Neutrophil (primary cell): Measurements from ENCODE around the gene TPRN.

Experiments
- H3K27ac ChIP-seq: fragments of 200-600 bp; sonication (generic); 2 replicates; pipeline ENCODE4 v1.5.1; 2016; ENCODE audit warnings: mild to moderate bottlenecking, moderate library complexity
- H3K27me3 ChIP-seq: fragments of 200-600 bp; sonication (generic); 2 replicates; pipeline ENCODE4 v1.6.0; 2016; ENCODE audit warnings: mild to moderate bottlenecking
- H3K36me3 ChIP-seq: fragments of 200-600 bp; sonication (generic); 2 replicates; pipeline ENCODE4 v1.5.1; 2017
- H3K4me1 ChIP-seq, 2 experiments: fragments of 200-600 bp in 1 of 2; sonication (generic) in 1 of 2; 1 replicate in 1 of 2; 2 replicates in 1 of 2; pipeline versions ENCODE4 v1.5.1 to v1.6.1; 2013 to 2016; ENCODE audit warnings: low read depth in 1 of 2, low read length in 1 of 2, mild to moderate bottlenecking in 1 of 2, moderate library complexity in 1 of 2; ENCODE audit not compliant: control insufficient read depth in 1 of 2, insufficient read depth in 1 of 2
- H3K4me3 ChIP-seq, 2 experiments: fragments of 200-600 bp in 1 of 2; sonication (generic) in 1 of 2; 1 replicate in 1 of 2; 2 replicates in 1 of 2; pipeline ENCODE4 v1.5.1; 2013 to 2016; ENCODE audit warnings: low read depth in 1 of 2, low read length in 1 of 2, mild to moderate bottlenecking in 1 of 2, moderate library complexity in 1 of 2
- H3K9me3 ChIP-seq: fragments of 200-600 bp; sonication (generic); 2 replicates; pipeline ENCODE4 v1.5.1; 2016
- TF ChIP-seq, protein P1 (sequence below): fragments of 200-600 bp; sonication (generic); IDR thresholded peaks from 2 replicates; pipeline ENCODE4 v1.5.1; 2016; ENCODE audit warnings: antibody characterized with exemption

TPRN gene

DNA sequence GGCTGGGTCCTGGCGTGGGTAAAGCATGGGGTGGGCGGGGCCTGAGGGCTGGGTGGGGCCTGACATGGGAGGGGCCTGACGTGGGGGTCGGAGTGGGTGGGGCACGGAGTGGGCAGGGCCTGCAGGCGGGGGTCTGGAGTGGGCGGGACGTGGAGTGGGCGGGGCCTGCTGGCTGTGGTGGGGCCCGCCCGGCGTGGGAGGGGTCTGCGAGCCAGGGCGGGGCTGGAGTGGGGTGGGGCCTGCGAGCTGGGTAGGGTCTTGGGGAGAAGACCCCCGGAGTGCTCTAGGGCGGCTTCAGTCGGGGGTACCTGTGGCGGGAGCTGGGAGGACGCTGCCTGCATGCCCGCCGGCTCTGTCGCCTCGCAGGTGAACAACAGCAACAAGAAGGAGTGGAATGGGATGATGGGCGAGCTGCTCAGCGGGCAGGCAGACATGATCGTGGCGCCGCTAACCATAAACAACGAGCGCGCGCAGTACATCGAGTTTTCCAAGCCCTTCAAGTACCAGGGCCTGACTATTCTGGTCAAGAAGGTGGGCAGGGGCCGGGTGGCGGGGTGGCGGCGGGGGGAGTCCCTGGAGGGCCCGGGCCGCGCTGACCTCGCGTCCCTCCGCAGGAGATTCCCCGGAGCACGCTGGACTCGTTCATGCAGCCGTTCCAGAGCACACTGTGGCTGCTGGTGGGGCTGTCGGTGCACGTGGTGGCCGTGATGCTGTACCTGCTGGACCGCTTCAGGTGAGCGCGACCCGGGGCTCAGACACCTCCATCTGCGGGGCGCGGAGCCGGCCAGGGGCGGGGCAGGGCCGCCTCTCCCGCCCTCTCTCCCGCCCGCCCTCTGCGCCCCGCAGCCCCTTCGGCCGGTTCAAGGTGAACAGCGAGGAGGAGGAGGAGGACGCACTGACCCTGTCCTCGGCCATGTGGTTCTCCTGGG, 38.7 kb downstream of the TPRN start:
- Histone ChIP-seq H3K27me3 (peaks cover 100% of the 10 kb centered on the region), H3K36me3 (no peaks in the 10 kb centered on the region), H3K27ac (no peak overlapping the region), H3K9me3 (no peaks in the 10 kb centered on the region), H3K4me1 (peaks cover 0 to 7% of the 10 kb centered on the region in 2 experiments), H3K4me3 (no peak overlapping the region)
- TF ChIP-seq, protein P1, sequence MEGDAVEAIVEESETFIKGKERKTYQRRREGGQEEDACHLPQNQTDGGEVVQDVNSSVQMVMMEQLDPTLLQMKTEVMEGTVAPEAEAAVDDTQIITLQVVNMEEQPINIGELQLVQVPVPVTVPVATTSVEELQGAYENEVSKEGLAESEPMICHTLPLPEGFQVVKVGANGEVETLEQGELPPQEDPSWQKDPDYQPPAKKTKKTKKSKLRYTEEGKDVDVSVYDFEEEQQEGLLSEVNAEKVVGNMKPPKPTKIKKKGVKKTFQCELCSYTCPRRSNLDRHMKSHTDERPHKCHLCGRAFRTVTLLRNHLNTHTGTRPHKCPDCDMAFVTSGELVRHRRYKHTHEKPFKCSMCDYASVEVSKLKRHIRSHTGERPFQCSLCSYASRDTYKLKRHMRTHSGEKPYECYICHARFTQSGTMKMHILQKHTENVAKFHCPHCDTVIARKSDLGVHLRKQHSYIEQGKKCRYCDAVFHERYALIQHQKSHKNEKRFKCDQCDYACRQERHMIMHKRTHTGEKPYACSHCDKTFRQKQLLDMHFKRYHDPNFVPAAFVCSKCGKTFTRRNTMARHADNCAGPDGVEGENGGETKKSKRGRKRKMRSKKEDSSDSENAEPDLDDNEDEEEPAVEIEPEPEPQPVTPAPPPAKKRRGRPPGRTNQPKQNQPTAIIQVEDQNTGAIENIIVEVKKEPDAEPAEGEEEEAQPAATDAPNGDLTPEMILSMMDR: no peak

DNA sequence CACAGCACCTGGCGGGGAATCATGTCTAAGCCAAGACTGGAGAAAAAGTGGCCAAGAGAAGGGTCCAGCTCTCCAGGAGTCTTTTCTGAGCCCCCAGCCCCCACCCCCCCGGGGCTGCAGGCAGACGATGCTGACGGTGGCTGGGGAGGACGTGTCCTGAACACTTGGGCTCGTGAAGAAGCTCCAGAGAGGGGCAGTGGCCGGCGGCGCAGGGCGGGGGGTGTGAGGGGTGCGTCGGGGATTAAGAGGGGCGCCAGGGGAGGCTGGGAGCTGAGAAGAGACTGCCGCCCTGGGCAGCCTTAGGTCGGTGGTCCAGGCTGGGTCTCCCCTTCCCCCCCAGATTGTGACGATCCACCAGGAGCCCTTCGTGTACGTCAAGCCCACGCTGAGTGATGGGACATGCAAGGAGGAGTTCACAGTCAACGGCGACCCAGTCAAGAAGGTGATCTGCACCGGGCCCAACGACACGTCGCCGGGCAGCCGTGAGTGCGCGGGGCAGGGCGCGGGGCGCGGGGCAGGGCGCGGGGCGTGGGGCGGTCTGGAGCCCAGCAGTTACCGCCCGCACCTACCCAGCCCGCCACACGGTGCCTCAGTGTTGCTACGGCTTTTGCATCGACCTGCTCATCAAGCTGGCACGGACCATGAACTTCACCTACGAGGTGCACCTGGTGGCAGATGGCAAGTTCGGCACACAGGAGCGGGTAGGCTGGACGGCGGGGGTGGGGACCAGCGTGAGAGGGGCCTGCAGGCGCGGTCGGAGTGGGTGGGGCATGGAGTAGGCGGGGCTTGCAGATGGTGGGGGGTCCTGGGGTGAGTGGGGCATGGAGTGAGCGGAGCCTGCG, 39.6 kb downstream of the TPRN start:
- Histone ChIP-seq H3K4me1 (peaks cover 3 to 7% of the 10 kb centered on the region in 2 experiments), H3K27me3 (peaks cover 100% of the 10 kb centered on the region), H3K27ac (no peak overlapping the region), H3K9me3 (no peaks in the 10 kb centered on the region), H3K36me3 (no peaks in the 10 kb centered on the region), H3K4me3 (no peak overlapping the region)
- TF ChIP-seq, protein P1: no peak

DNA sequence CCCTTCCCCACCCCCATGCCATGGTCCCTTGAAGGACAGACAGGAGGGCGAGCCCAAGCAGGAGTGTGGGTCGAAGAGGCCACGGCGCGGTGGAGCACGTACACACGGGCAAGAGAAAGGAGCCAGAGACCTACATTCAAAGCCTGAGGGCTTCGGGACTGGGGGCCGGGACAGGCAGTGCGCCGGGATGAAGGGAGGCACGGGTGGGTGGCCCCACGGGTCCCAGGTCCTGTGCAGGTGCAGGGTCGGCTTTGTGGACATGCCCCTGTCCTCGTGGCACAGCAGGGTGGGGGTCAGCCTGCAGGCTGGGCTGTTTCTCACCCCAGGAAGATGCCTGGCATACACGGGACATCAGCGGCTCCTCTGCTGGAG, 40.5 kb downstream of the TPRN start:
- Histone ChIP-seq H3K36me3 (no peaks in the 10 kb centered on the region), H3K27me3 (peaks cover 100% of the 10 kb centered on the region)
- TF ChIP-seq, protein P1: no peak

DNA sequence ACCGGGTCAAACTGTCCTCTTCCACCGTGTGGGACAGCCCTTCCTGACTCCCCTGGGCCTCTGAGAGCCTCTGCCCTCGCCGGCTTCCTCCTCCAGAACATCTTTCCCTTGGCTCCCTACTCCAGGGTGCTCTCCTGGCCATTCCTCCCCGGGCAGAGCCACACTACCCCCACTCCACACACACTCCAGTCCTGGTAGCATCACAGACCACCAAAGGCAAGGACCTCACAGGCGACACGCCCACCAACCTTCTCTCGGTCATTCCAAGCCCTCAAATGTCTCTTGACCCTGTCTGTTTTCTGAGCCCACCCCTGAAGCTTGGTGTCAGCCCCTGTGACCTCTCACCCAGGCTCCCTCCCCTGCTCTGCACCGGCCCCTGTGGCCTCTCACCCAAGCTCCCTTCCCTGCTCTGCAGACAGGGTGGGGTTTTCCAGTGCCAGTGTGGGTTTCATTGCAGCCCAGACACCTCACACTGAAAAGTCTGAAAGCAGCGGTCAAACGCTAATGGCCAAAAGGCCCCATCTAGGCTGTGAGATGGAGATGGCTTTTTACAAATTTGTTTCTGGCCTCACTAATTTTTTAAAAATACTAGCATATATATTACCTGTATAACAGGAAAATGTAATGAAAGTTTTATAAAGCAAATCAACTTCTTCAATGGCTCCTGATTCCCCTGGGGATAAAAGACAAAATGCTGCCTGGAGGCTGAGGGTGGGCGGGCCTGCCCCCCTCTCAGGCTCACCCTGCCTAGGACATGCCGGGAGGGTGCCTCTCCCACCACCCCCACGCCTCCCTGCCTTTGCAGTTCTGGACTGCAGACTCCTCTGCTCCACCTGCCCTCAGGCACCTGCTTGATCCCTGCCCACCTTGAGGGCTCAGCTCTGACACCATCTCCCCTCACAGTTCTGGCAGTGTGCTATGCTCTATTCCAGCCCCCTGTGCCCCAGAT, 41.2 kb downstream of the TPRN start:
- H3K4me3 ChIP-seq: no peak overlapping the region
- TF ChIP-seq, protein P1: no peak
- H3K4me1 ChIP-seq: peaks cover 3 to 7% of the 10 kb centered on the region in 2 experiments
- no peaks in the 10 kb centered on the region for H3K36me3 ChIP-seq
- peaks cover 100% of the 10 kb centered on the region for H3K27me3 ChIP-seq
- H3K9me3 ChIP-seq: no peaks in the 10 kb centered on the region
- no peak overlapping the region for H3K27ac ChIP-seq

More for the DNA sequence above, 40.5 kb downstream of the TPRN start:
- Histone ChIP-seq H3K4me1 (peaks cover 3 to 7% of the 10 kb centered on the region in 2 experiments), H3K4me3 (no peak overlapping the region), H3K9me3 (no peaks in the 10 kb centered on the region), H3K27ac (no peak overlapping the region)

DNA sequence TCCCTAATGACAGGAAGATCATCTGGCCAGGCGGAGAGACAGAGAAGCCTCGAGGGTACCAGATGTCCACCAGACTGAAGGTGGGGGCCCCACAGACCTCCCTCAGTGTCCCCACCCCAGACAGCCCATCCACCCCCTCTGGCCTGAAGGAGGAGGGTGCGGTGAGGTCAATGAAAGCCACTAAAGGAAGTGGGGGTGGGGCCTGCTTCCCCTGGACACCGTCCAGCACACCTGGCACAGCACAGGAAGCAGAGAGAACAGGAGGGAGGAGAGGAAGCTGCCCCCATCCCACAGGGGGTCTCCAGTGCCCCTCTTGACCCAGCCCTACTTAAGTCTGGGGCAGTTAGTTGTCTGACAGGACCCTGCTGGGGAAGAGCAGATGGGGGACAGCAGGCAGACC, 41.9 kb downstream of the TPRN start:
- peaks cover 95% of the 10 kb centered on the region for H3K27me3 ChIP-seq
- TF ChIP-seq, protein P1: no peak
- no peaks in the 10 kb centered on the region for H3K36me3 ChIP-seq
- no peaks in the 10 kb centered on the region for H3K9me3 ChIP-seq
- H3K27ac ChIP-seq: no peak overlapping the region
- H3K4me1 ChIP-seq: peaks cover 3 to 7% of the 10 kb centered on the region in 2 experiments
- no peak overlapping the region for H3K4me3 ChIP-seq
